Measurements from ENCODE around the gene PTBP1. TPM values are rescaled to one million over a fixed set of nuclear protein-coding genes. Genes with fewer than 3 reads are reported as not detected.
A peak's percentile ranks its signal among the peaks of the same experiment; 100 is the strongest.

The PTBP1 gene
- total RNA-seq (2014; rRNA removed; shearing (Covaris generic)) (284 and 315 TPM in 2 replicates), total RNA-seq (2022) (468 and 479 TPM in 2 replicates), Bru-seq, nascent RNA (percentile 90 among the genes with signal in this experiment), BruChase-seq, experiment 1, labeled RNA remaining after a 6-hour chase (percentile 99 among the genes with signal in this experiment), BruChase-seq, experiment 2, labeled RNA remaining after a 2-hour chase (percentile 98 among the genes with signal in this experiment)
- long read RNA-seq, full-length matches to known transcripts: 310 of 542 reads
- long read RNA-seq, partial matches to known transcripts: 175 of 542 reads
- long read RNA-seq, other reads (novel, unspliced or antisense): 57 of 542 reads

- Histone ChIP-seq H2AFZ (ENCODE audit: low read length) (peak within 1 kb of the TSS; percentile 91; the same call in 1 of the 2 replicates), H3K9me2 (ENCODE audit: insufficient read depth, low read length) (no peaks in the 10 kb centered on the region), H3K4me1 (ENCODE audit: insufficient read depth, low read length, poor library complexity, severe bottlenecking) (peaks cover 21% of the 10 kb centered on the region), H3K27ac (ENCODE audit: low read depth, low read length, poor library complexity, severe bottlenecking) (peak within 1 kb of the TSS; percentile 79), H4K20me1 (ENCODE audit: insufficient read depth, low read length) (peaks cover 37% of the 10 kb centered on the region), H3K36me3 (ENCODE audit: insufficient read depth, low read length) (peaks cover 41% of the 10 kb centered on the region), H3K4me2 (ENCODE audit: low read length) (peak within 1 kb of the TSS; percentile 94), H3K9me3 (ENCODE audit: low read length) (no peaks in the 10 kb centered on the region), H3K4me3 (ENCODE audit: low read depth, low read length, poor library complexity, severe bottlenecking) (peak within 1 kb of the TSS; percentile 98), H3K79me2 (ENCODE audit: insufficient read depth, low read depth, low read length) (peaks cover 41% of the 10 kb centered on the region)
- no TSS peak for BruUV-seq (replicated peaks)
- ChIA-PET CTCF (ENCODE audit: unreplicated experiment) (no interaction called here), POLR2A (no interaction called here)
- intact Hi-C loops (cut with micrococcal nuclease; ENCODE audit: unreplicated experiment): loop anchor here (2.0 to 5.0 kb wide), 2 partner anchors 134 to 225 kb away; partner anchors contain the start of genes BSG and RNF126
- DNase-seq (ENCODE audit: low spot score): peak; percentile 100
- TF ChIP-seq EZH2phosphoT487 (IDR thresholded peaks at IDR 0.05; ENCODE audit: borderline replicate concordance, low read depth, low read length): no peak
- TF ChIP-seq, protein P1, sequence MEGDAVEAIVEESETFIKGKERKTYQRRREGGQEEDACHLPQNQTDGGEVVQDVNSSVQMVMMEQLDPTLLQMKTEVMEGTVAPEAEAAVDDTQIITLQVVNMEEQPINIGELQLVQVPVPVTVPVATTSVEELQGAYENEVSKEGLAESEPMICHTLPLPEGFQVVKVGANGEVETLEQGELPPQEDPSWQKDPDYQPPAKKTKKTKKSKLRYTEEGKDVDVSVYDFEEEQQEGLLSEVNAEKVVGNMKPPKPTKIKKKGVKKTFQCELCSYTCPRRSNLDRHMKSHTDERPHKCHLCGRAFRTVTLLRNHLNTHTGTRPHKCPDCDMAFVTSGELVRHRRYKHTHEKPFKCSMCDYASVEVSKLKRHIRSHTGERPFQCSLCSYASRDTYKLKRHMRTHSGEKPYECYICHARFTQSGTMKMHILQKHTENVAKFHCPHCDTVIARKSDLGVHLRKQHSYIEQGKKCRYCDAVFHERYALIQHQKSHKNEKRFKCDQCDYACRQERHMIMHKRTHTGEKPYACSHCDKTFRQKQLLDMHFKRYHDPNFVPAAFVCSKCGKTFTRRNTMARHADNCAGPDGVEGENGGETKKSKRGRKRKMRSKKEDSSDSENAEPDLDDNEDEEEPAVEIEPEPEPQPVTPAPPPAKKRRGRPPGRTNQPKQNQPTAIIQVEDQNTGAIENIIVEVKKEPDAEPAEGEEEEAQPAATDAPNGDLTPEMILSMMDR (conservative IDR thresholded peaks at IDR 0.05; ENCODE audit: low read length): no peak
These were observed at the start of gene PTBP1 for GRCh38 chr19:796692-797527. Gene PTBP1 (plus strand): TSS chr19:797452. CDS start chr19:797498, 46 bp downstream.

DNA sequence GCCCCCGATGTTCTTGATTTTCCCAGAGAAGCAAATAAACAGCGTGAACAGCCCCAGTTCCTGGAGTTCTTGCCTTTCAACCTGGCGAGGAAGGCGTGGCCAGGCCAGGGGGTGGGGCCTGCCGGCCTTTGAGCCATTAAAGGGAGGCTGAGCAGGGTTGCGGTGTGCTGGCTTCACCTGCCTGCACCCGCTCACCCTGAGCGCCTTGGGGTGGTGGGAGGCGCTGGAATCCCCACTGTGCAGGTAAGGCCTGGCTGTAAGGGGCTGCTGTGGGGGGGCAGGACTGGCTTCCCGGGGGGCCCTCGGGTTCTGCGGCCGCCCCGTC lies 49.0 kb upstream of the PTBP1 start:
- TF ChIP-seq EZH2phosphoT487 (IDR thresholded peaks at IDR 0.05; ENCODE audit: borderline replicate concordance, low read depth, low read length): no peak
- TF ChIP-seq, protein P1 (conservative IDR thresholded peaks at IDR 0.05; ENCODE audit: low read length): no peak
- no TSS peak for BruUV-seq (replicated peaks)
- POLR2A ChIA-PET: no interaction called here
- intact Hi-C loops (cut with micrococcal nuclease; ENCODE audit: unreplicated experiment): no loop called here
- Histone ChIP-seq H3K9me2 (ENCODE audit: insufficient read depth, low read length) (no peaks in the 10 kb centered on the region), H3K9me3 (ENCODE audit: low read length) (no peaks in the 10 kb centered on the region), H3K4me1 (ENCODE audit: insufficient read depth, low read length, poor library complexity, severe bottlenecking) (no peaks in the 10 kb centered on the region), H3K79me2 (ENCODE audit: insufficient read depth, low read depth, low read length) (no peaks in the 10 kb centered on the region), H3K4me2 (ENCODE audit: low read length) (no peak overlapping the region), H3K4me3 (ENCODE audit: low read depth, low read length, poor library complexity, severe bottlenecking) (no peak overlapping the region), H2AFZ (ENCODE audit: low read length) (no peak overlapping the region), H4K20me1 (ENCODE audit: insufficient read depth, low read length) (no peaks in the 10 kb centered on the region), H3K36me3 (ENCODE audit: insufficient read depth, low read length) (no peaks in the 10 kb centered on the region), H3K27ac (ENCODE audit: low read depth, low read length, poor library complexity, severe bottlenecking) (no peak overlapping the region)
- no peak for DNase-seq (ENCODE audit: low spot score)
- CTCF ChIA-PET (ENCODE audit: unreplicated experiment): no interaction called here

Data from OCI-LY7 (cell line).